PC-9 (cell line): ENCODE measurements around the gene CARNS1.

ENCODE experiments used
- CTCF ChIP-seq: fragments of 200-600 bp; sonication (generic); conservative IDR thresholded peaks from 2 replicates; pipeline ENCODE4 v1.6.1; 2017; ENCODE audit warnings: mixed run types, antibody characterized with exemption, mild to moderate bottlenecking, moderate library complexity
- EZH2 ChIP-seq: fragments of 200-600 bp; sonication (generic); IDR thresholded peaks from 2 replicates; pipeline ENCODE4 v1.8.0; 2017; ENCODE audit warnings: antibody characterized with exemption, low read depth

- no peak for TF ChIP-seq CTCF
- TF ChIP-seq EZH2: no peak
These were observed 49.7 kb downstream of the CARNS1 start for GRCh38 chr11:67465189-67465510.
